Mucosa of gallbladder (tissue), 1 donor: ENCODE measurements around the gene SLC45A1. TPM values are rescaled to one million over a fixed set of nuclear protein-coding genes. Genes with fewer than 3 reads are reported as not detected.
"Not testable (repeated sequence)": the region's sequence is repeated elsewhere in the genome, so short reads cannot be mapped to it uniquely, and the experiment has no call there.

ENCODE experiments used
- DNase-seq: peaks from one replicate; pipeline ENCODE4 v3.0.0-alpha.2; 2020; ENCODE audit warnings: low spot score
- total RNA-seq: library from RNA; stranded (reverse); gene quantifications from one replicate; pipeline ENCODE4 v1.2.1, GENCODE V29; 2021
- donor health status: DM: no; HTN: no; CAD: no.

SLC45A1 gene
- total RNA-seq, result 5.0 TPM

GRCh38 chr1:8317647-8318381, at the start of gene SLC45A1:
TSS of gene SLC45A1 (plus strand) at chr1:8318114. CDS start at chr1:8324330, 6,216 bp downstream.
- peak; percentile 75 for DNase-seq

GRCh38 chr1:8273036-8273435, 44.9 kb upstream of the SLC45A1 start:
- DNase-seq, result no peak

- DNase-seq, result no peak
Observed at GRCh38 chr1:8274352-8274751, 43.6 kb upstream of the SLC45A1 start.

- DNase-seq, result no peak
Observed at GRCh38 chr1:8276173-8276914, 41.6 kb upstream of the SLC45A1 start.

- no peak for DNase-seq
Observed at GRCh38 chr1:8276932-8277331, 41.0 kb upstream of the SLC45A1 start.

- not testable (repeated sequence) for DNase-seq
Observed at GRCh38 chr1:8278677-8279076, 39.2 kb upstream of the SLC45A1 start.

- peak; percentile 21 for DNase-seq
Observed at GRCh38 chr1:8281843-8282509, 35.9 kb upstream of the SLC45A1 start.

GRCh38 chr1:8283058-8283884, 34.6 kb upstream of the SLC45A1 start:
- DNase-seq, result no peak

- DNase-seq, result no peak
Observed at GRCh38 chr1:8284127-8284526, 33.8 kb upstream of the SLC45A1 start.

- peak; percentile 75 for DNase-seq
Observed at GRCh38 chr1:8285103-8285502, 32.8 kb upstream of the SLC45A1 start.

GRCh38 chr1:8285965-8286364, 31.9 kb upstream of the SLC45A1 start:
- no peak for DNase-seq

- DNase-seq, result no peak
Observed at GRCh38 chr1:8293118-8293517, 24.8 kb upstream of the SLC45A1 start.

- no peak for DNase-seq
Observed at GRCh38 chr1:8293641-8294169, 24.2 kb upstream of the SLC45A1 start.

- no peak for DNase-seq
Observed at GRCh38 chr1:8294170-8294697, 23.7 kb upstream of the SLC45A1 start.

GRCh38 chr1:8297245-8297644, 20.7 kb upstream of the SLC45A1 start:
- DNase-seq, result no peak

- no peak for DNase-seq
Observed at GRCh38 chr1:8299963-8300362, 18.0 kb upstream of the SLC45A1 start.

GRCh38 chr1:8302081-8302956, 15.6 kb upstream of the SLC45A1 start:
- DNase-seq, result no peak

GRCh38 chr1:8303141-8303540, 14.8 kb upstream of the SLC45A1 start:
- no peak for DNase-seq

GRCh38 chr1:8303876-8304275, 14.0 kb upstream of the SLC45A1 start:
- DNase-seq, result no peak

- no peak for DNase-seq
Observed at GRCh38 chr1:8307628-8308027, 10.3 kb upstream of the SLC45A1 start.
